Epithelial cell of proximal tubule (primary cell): ENCODE measurements around the gene RECQL5. TPM values are rescaled to one million over a fixed set of nuclear protein-coding genes. Genes with fewer than 3 reads are reported as not detected.

Source experiments
- DNase-seq: peaks from one replicate; pipeline ENCODE4 v3.0.0-alpha.2; 2011; ENCODE audit warnings: low read depth
- H3K4me3 ChIP-seq: 2 replicates; pipeline ENCODE4 v1.5.1; 2011; ENCODE audit warnings: low read depth, mild to moderate bottlenecking, low read length
- CTCF ChIP-seq: conservative IDR thresholded peaks from 2 replicates; pipeline ENCODE4 v1.5.1; 2012; ENCODE audit warnings: low read depth, mild to moderate bottlenecking, low read length
- total RNA-seq: library from RNA; depleted of rRNA; stranded (reverse); fragments of >200 nt; gene quantifications from 2 replicates; pipeline ENCODE4 v1.2.3, GENCODE V29; 2015

RECQL5 gene
- total RNA-seq, 1 donor from 2014 or later = 25.7 TPM

DNA sequence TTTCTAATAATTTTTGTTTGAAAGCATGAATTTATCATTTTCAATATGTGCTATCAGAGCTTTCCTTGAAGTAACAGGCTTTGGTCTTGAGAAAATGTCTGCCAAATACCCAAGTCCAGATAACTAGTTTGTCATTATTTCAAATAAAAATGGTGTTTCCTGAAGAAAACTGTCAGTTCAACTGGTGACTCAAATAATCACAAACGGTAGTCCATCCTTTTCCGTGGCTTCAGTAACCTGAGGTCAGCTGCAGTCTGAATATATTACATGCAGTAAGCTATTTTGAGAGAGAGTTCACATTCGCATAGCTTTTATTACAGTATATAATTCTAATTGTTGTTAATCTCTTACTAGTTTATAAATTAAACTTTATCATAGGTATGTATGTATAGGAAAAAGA, 9.5 kb upstream of the RECQL5 start:
- TF ChIP-seq CTCF = no peak
- H3K4me3 ChIP-seq = no peak overlapping the region
- no peak for DNase-seq

DNA sequence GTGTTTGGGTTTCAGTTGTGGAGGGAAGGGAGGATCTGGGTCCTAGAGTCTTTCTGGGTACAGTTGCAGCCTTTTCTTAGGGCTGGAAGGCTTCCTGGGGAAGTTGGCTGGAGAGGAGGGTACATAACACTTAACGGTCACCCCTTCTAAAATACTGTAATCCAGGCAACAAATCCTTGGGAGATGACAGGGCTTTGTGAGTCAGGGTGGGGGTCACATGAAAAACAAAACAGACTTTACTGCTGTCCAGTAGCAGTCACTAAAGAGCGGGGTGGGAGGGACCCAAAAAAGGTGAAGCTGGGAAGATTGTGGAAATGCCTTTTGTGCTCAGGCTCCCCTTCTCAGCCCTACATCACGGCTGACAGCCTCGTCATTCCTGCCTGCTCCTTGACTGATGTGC, 6.5 kb upstream of the RECQL5 start:
- TF ChIP-seq CTCF = no peak
- no peak for DNase-seq
- H3K4me3 ChIP-seq = no peak overlapping the region

DNA sequence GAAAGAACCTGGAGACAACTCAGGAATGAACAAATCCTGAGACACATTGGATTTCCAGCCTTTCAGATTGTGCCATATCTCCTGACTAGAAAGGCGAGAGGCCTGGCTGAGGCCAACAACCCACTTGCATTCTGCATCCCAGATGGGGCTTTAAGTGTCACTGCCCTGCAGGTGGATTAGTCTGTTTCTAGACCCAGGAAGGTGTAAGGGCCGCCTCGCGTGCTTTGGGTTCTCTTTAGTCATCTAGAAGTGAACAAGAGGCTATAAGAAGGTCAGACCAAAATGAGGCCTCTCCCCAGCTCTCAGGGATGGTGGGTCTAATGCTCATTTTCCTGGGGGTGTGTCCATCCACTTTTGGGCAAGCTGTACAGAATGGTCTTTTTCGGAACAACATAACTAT, 5.1 kb upstream of the RECQL5 start:
- no peak overlapping the region for H3K4me3 ChIP-seq
- DNase-seq = no peak
- no peak for TF ChIP-seq CTCF

DNA sequence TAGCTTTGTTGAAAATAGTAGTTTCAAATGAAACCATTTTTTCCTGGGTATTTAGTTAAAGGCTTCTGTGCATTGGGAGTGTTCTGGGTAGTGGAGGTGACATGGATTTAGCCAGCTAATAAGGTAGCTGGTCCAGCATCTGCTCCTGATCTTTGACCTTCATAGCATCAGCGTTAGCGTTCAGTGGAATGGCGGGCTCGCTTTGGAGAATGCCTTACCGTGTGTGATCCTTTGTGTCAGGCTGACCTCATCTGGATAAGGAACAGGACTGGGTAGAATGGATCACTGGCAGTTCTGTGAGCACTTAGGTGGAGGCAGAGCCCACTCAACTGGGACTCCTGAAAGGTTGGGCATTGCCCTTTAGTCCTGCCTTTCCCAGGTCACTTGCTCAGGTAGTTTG, 3.9 kb upstream of the RECQL5 start:
- no peak overlapping the region for H3K4me3 ChIP-seq
- DNase-seq = no peak
- TF ChIP-seq CTCF = no peak

GRCh38 chr17:75668489-75668888, 1.5 kb upstream of the RECQL5 start:
- no peak for TF ChIP-seq CTCF
- DNase-seq = no peak
- H3K4me3 ChIP-seq = peak overlapping the region; percentile 93

GRCh38 chr17:75667825-75668224, 871 bp upstream of the RECQL5 start:
- H3K4me3 ChIP-seq = peak overlapping the region; percentile 93
- DNase-seq = no peak
- no peak for TF ChIP-seq CTCF

DNA sequence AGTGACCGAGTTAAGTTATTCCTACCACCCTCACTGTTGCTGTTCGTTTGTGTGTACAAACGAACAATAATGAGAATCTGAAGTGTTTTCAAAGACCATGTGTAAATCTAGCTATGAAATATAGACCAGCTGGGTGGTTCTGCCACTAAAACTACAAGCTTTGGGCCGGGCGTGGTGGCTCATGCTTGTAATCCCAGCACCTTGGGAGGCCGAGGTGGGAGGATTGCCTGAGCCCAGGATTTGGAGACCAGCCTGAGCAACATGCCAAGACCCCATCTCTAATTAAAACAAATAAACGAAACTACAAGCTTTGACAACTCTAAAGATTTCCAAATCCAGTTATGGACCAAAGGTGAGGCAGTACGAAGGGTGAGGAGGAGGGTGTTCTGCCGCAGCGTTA, 973 bp downstream of the RECQL5 start:
- no peak for DNase-seq
- H3K4me3 ChIP-seq = peak overlapping the region; percentile 93
- no peak for TF ChIP-seq CTCF
